ENCODE results near the gene SRD5A3.

SRD5A3 gene

DNA sequence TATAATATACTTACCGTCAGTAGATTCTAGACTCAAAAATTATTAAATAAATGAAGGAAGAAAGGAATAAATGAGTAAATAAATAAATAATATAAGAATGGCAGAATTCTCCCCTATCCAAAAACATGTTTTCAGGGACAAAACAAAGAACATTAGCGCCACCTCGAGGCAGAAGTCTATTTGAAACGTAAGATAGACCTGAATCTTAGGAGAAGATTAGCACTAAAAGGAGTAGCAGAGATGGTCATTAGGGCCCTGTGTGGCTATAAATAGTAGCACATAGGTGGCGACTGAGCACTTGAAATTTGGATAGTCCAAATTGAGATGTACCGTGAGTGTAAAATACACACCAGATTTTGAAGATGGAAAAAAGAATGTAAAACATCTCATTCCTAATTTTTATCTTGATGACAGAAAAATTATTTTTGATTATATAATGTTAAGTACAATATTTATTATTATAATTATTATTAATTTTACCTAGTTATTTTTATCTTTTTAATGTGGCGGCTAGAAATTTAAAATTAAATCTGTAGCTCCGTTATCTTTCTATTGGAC, 24.3 kb upstream of the SRD5A3 start:
- peak in 1 of 3 donors; percentile 11 for DNase-seq
- Histone ChIP-seq H3K4me3 (ENCODE audit: insufficient read depth, low read depth, low read length, poor library complexity, severe bottlenecking) (no peak overlapping the region), H3K36me3 (ENCODE audit: control insufficient read depth, insufficient read depth, low read length) (no peaks in the 10 kb centered on the region), H3K27ac (ENCODE audit: insufficient read depth, low read length, poor library complexity, severe bottlenecking) (no peak overlapping the region), H3K9me3 (ENCODE audit: control insufficient read depth, low read length) (no peaks in the 10 kb centered on the region), H3K27me3 (replicated peaks; ENCODE audit: control insufficient read depth, insufficient read depth, low read length, poor library complexity, severe bottlenecking) (no peaks in the 10 kb centered on the region), H3K4me1 (ENCODE audit: control insufficient read depth, insufficient read depth, low read length, poor library complexity, severe bottlenecking) (no peaks in the 10 kb centered on the region)

- Histone ChIP-seq H3K9me3 (ENCODE audit: control insufficient read depth, low read length) (no peaks in the 10 kb centered on the region), H3K36me3 (ENCODE audit: control insufficient read depth, insufficient read depth, low read length) (no peaks in the 10 kb centered on the region), H3K27me3 (replicated peaks; ENCODE audit: control insufficient read depth, insufficient read depth, low read length, poor library complexity, severe bottlenecking) (no peaks in the 10 kb centered on the region), H3K4me1 (ENCODE audit: control insufficient read depth, insufficient read depth, low read length, poor library complexity, severe bottlenecking) (no peaks in the 10 kb centered on the region), H3K27ac (ENCODE audit: insufficient read depth, low read length, poor library complexity, severe bottlenecking) (no peak overlapping the region), H3K4me3 (ENCODE audit: insufficient read depth, low read depth, low read length, poor library complexity, severe bottlenecking) (no peak overlapping the region)
- DNase-seq: no peak
Measured at GRCh38 chr4:55323375-55323774, 22.7 kb upstream of the SRD5A3 start.

GRCh38 chr4:55326629-55327028, 19.4 kb upstream of the SRD5A3 start:
- Histone ChIP-seq H3K4me1 (ENCODE audit: control insufficient read depth, insufficient read depth, low read length, poor library complexity, severe bottlenecking) (no peaks in the 10 kb centered on the region), H3K9me3 (ENCODE audit: control insufficient read depth, low read length) (no peaks in the 10 kb centered on the region), H3K4me3 (ENCODE audit: insufficient read depth, low read depth, low read length, poor library complexity, severe bottlenecking) (no peak overlapping the region), H3K27me3 (replicated peaks; ENCODE audit: control insufficient read depth, insufficient read depth, low read length, poor library complexity, severe bottlenecking) (no peaks in the 10 kb centered on the region), H3K27ac (ENCODE audit: insufficient read depth, low read length, poor library complexity, severe bottlenecking) (no peak overlapping the region), H3K36me3 (ENCODE audit: control insufficient read depth, insufficient read depth, low read length) (no peaks in the 10 kb centered on the region)
- no peak for DNase-seq

DNA sequence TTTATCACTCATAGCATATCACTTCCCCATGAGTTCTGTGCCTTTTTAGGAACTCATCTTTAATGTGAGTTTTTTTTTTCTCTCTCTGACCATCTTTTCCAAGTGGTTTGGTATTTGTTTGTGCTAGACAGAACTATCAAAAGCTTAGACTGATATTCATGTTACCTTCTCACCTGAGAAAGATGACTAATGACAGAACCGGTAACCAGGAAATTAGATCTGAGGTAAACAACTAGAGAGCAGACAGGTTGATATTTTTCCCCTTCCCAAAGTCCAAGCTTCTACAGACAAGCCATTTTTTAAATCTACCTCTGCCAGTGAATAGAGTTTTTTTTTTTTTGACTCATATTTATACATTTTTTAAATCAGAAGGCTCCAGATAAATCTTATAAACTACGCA, 17.0 kb upstream of the SRD5A3 start:
- no peak for DNase-seq
- H3K27ac ChIP-seq (ENCODE audit: insufficient read depth, low read length, poor library complexity, severe bottlenecking): no peak overlapping the region
- no peaks in the 10 kb centered on the region for H3K4me1 ChIP-seq (ENCODE audit: control insufficient read depth, insufficient read depth, low read length, poor library complexity, severe bottlenecking)
- no peak overlapping the region for H3K4me3 ChIP-seq (ENCODE audit: insufficient read depth, low read depth, low read length, poor library complexity, severe bottlenecking)
- H3K36me3 ChIP-seq (ENCODE audit: control insufficient read depth, insufficient read depth, low read length): no peaks in the 10 kb centered on the region
- no peaks in the 10 kb centered on the region for H3K9me3 ChIP-seq (ENCODE audit: control insufficient read depth, low read length)
- H3K27me3 ChIP-seq (replicated peaks; ENCODE audit: control insufficient read depth, insufficient read depth, low read length, poor library complexity, severe bottlenecking): no peaks in the 10 kb centered on the region

DNA sequence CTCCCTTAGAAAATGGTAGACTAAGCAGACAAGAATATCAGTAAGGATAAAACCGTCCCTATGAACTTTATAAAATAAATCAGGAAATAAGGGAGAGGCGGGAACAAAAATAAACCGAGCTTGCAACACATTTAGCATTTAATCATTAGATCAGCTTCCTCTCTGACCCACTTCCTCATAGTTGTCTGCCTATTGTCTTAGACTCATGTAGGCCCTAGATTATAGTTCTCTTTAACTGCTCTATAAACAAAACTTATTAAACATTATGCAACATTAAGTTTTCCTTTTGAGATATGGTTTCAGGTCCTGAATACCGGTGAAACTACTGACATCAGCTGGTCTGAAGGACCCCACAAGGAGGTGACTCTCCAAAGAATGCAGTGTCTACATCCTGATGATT, 15.8 kb upstream of the SRD5A3 start:
- no peaks in the 10 kb centered on the region for H3K36me3 ChIP-seq (ENCODE audit: control insufficient read depth, insufficient read depth, low read length)
- H3K4me3 ChIP-seq (ENCODE audit: insufficient read depth, low read depth, low read length, poor library complexity, severe bottlenecking): no peak overlapping the region
- DNase-seq: no peak
- H3K9me3 ChIP-seq (ENCODE audit: control insufficient read depth, low read length): no peaks in the 10 kb centered on the region
- H3K27ac ChIP-seq (ENCODE audit: insufficient read depth, low read length, poor library complexity, severe bottlenecking): no peak overlapping the region
- no peaks in the 10 kb centered on the region for H3K27me3 ChIP-seq (replicated peaks; ENCODE audit: control insufficient read depth, insufficient read depth, low read length, poor library complexity, severe bottlenecking)
- no peaks in the 10 kb centered on the region for H3K4me1 ChIP-seq (ENCODE audit: control insufficient read depth, insufficient read depth, low read length, poor library complexity, severe bottlenecking)

DNA sequence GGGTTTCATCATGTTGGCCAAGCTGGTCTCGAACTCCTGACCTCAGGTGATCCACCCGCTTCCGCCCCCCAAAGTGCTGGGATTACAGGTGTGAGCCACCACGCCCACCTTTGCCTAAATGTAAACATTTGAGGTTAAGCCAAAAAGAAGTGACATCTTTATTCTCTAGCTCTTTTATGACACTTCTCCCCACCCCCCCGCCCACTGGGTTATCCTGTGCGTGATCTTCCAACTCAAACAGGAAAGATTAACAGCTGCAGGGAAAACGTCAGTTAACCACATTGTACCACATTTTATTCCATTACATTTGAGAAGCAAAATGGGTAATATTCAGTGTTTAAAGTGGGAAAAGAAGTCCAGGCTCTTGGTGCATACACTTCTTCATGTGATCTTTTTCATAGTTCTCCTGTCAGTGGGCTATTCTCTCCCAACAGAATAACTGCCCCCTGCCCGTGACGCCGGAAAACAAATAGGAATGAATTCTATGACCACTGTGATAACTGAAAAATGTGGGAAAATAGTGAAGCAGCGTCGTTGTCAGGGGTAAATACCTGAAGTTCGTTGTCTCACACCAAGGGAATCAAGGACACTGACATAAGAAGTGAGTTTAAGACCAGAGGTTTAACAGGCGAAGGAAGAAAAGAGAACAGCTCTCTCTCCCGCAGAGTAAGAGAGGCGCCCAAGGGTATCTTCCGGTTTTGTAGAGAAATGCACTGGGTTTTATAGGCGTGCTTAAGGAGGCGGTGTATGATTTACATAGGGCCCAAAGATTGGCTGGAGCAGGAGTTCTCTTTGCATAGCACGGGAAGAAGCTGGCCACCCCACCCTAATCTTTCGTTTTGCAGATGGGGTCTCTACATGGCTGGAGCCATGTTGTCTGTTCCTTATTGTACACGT, 9.7 kb upstream of the SRD5A3 start:
- H3K27me3 ChIP-seq (replicated peaks; ENCODE audit: control insufficient read depth, insufficient read depth, low read length, poor library complexity, severe bottlenecking): no peaks in the 10 kb centered on the region
- no peaks in the 10 kb centered on the region for H3K9me3 ChIP-seq (ENCODE audit: control insufficient read depth, low read length)
- H3K4me1 ChIP-seq (ENCODE audit: control insufficient read depth, insufficient read depth, low read length, poor library complexity, severe bottlenecking): no peaks in the 10 kb centered on the region
- no peaks in the 10 kb centered on the region for H3K36me3 ChIP-seq (ENCODE audit: control insufficient read depth, insufficient read depth, low read length)
- no peak for DNase-seq
- H3K4me3 ChIP-seq (ENCODE audit: insufficient read depth, low read depth, low read length, poor library complexity, severe bottlenecking): no peak overlapping the region
- no peak overlapping the region for H3K27ac ChIP-seq (ENCODE audit: insufficient read depth, low read length, poor library complexity, severe bottlenecking)

DNA sequence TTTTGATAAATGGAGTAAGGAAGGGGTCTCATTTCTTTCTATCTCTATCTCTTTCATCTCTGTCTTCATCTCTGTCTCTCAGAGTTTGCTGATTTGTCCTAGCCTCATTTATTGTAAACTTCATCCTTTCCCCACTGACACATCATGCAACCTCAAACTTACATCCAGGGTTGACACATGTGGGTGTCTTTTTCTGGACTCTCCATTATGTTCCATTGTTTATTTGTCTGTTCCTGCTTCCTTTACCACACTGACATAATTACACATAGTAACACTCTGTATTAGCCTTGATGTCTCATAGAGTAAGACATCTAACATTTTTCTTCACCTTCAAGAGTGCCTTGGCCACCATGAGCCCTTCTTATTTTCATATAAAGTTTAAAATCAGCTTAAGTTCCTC, 8.1 kb upstream of the SRD5A3 start:
- no peak overlapping the region for H3K4me3 ChIP-seq (ENCODE audit: insufficient read depth, low read depth, low read length, poor library complexity, severe bottlenecking)
- H3K9me3 ChIP-seq (ENCODE audit: control insufficient read depth, low read length): no peaks in the 10 kb centered on the region
- H3K36me3 ChIP-seq (ENCODE audit: control insufficient read depth, insufficient read depth, low read length): no peaks in the 10 kb centered on the region
- H3K4me1 ChIP-seq (ENCODE audit: control insufficient read depth, insufficient read depth, low read length, poor library complexity, severe bottlenecking): no peaks in the 10 kb centered on the region
- DNase-seq: no peak
- no peak overlapping the region for H3K27ac ChIP-seq (ENCODE audit: insufficient read depth, low read length, poor library complexity, severe bottlenecking)
- no peaks in the 10 kb centered on the region for H3K27me3 ChIP-seq (replicated peaks; ENCODE audit: control insufficient read depth, insufficient read depth, low read length, poor library complexity, severe bottlenecking)

GRCh38 chr4:55338486-55338885, 7.6 kb upstream of the SRD5A3 start:
- no peak overlapping the region for H3K27ac ChIP-seq (ENCODE audit: insufficient read depth, low read length, poor library complexity, severe bottlenecking)
- H3K4me1 ChIP-seq (ENCODE audit: control insufficient read depth, insufficient read depth, low read length, poor library complexity, severe bottlenecking): no peaks in the 10 kb centered on the region
- H3K4me3 ChIP-seq (ENCODE audit: insufficient read depth, low read depth, low read length, poor library complexity, severe bottlenecking): no peak overlapping the region
- no peaks in the 10 kb centered on the region for H3K27me3 ChIP-seq (replicated peaks; ENCODE audit: control insufficient read depth, insufficient read depth, low read length, poor library complexity, severe bottlenecking)
- H3K36me3 ChIP-seq (ENCODE audit: control insufficient read depth, insufficient read depth, low read length): no peaks in the 10 kb centered on the region
- DNase-seq: no peak
- H3K9me3 ChIP-seq (ENCODE audit: control insufficient read depth, low read length): no peaks in the 10 kb centered on the region

DNA sequence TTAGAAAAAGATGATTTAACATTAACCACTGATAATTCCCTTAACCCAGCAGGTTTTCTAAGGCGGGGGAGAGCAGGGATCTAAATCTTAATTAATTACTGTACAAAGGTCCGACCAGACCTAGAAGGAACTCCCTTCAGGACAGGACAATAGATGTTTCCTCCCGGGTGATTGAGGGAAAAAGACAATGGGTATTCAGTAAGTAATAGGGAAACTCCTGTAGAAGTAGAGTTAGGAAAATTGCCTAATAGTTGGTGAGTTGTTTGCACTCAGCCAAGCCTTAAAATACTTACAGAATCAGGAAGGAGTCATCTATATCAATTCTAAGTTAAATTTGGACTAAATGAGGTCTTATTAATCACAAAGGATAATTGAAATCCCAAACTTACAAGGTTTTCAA, 5.8 kb upstream of the SRD5A3 start:
- Histone ChIP-seq H3K27ac (ENCODE audit: insufficient read depth, low read length, poor library complexity, severe bottlenecking) (no peak overlapping the region), H3K9me3 (ENCODE audit: control insufficient read depth, low read length) (no peaks in the 10 kb centered on the region), H3K27me3 (replicated peaks; ENCODE audit: control insufficient read depth, insufficient read depth, low read length, poor library complexity, severe bottlenecking) (no peaks in the 10 kb centered on the region), H3K36me3 (ENCODE audit: control insufficient read depth, insufficient read depth, low read length) (no peaks in the 10 kb centered on the region), H3K4me1 (ENCODE audit: control insufficient read depth, insufficient read depth, low read length, poor library complexity, severe bottlenecking) (no peaks in the 10 kb centered on the region), H3K4me3 (ENCODE audit: insufficient read depth, low read depth, low read length, poor library complexity, severe bottlenecking) (no peak overlapping the region)
- DNase-seq: no peak

- H3K27ac ChIP-seq (ENCODE audit: insufficient read depth, low read length, poor library complexity, severe bottlenecking): no peak overlapping the region
- no peak for DNase-seq
- H3K9me3 ChIP-seq (ENCODE audit: control insufficient read depth, low read length): no peaks in the 10 kb centered on the region
- no peaks in the 10 kb centered on the region for H3K27me3 ChIP-seq (replicated peaks; ENCODE audit: control insufficient read depth, insufficient read depth, low read length, poor library complexity, severe bottlenecking)
- H3K4me3 ChIP-seq (ENCODE audit: insufficient read depth, low read depth, low read length, poor library complexity, severe bottlenecking): no peak overlapping the region
- H3K4me1 ChIP-seq (ENCODE audit: control insufficient read depth, insufficient read depth, low read length, poor library complexity, severe bottlenecking): peaks cover 6% of the 10 kb centered on the region
- H3K36me3 ChIP-seq (ENCODE audit: control insufficient read depth, insufficient read depth, low read length): no peaks in the 10 kb centered on the region
Measured at GRCh38 chr4:55343887-55344286, 2.2 kb upstream of the SRD5A3 start.
